HL-60/S4 treated with retinoic acid at 250 ng/mL for 4 days and 3 days (cell line): ENCODE results near the gene STXBP6.

ENCODE experiments used
- in situ Hi-C: fragments of 300-500 bp; cut with MboI; formaldehyde crosslinking; loops from 2 replicates; pipeline ENCODE4 v1.7.0; 2022; ENCODE audit warnings: low sequenced_read_pairs

STXBP6 gene

GRCh38 chr14:25019892-25020291 is 30.1 kb downstream of the STXBP6 start:
- in situ Hi-C loops: no loop called here

- in situ Hi-C loops: no loop called here
These were observed 32.4 kb downstream of the STXBP6 start for GRCh38 chr14:25017562-25017961.

DNA sequence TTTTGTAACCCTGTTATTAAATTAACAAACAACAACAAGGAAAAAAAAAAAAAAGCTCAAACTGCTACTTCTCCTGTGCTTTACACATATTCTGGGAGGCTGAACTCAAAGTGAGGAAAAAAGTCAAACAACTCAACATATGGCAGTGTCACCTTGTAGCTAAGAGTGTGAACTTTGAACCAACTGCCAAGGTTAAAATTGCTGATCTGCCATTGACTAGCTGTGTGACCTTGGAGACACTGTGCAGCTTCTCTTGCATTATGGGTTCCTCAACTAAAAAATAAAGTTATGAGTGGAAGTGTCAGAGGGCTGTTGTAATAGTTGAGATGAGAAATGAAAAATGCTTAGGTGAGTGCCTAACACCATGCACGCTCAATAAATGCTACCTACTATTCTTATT is 34.2 kb downstream of the STXBP6 start:
- in situ Hi-C loops: no loop called here

DNA sequence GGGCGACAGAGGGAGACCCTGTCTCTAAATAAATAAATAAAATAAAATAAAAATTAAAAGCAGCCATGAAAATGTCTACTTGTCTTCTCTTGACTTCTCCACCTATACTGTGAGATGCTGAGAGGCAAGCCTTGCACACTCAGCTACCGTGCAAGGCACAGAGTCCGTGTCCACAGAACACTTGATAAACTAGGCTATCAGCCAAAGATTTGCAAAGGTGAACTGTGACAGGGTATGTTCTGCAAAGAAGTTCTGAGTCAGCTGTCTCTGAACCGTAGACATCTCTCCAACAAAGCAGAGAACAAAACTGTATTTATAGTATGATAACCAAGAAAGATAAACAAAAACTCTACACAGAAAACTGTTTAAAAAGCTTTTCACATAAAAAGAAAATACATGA is 35.5 kb downstream of the STXBP6 start:
- in situ Hi-C loops: no loop called here

DNA sequence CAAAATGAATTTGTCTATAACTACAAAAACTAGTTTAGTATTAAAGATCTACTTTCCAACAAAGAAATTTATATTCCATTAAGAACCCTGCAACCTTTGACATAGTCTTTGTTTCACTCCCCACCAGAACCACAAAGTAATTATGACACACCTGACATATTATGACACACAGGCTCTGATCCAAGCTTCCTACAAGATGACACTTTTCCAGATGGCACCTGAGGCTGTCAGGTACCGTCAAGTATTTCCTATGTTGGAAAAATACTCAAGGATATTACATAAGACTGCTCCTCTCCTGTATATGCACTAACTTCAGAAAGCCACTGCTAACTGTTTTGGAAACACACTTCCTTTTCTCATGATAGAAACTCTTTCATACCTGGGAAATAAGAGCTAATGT is 38.9 kb downstream of the STXBP6 start:
- in situ Hi-C loops: no loop called here

- in situ Hi-C loops: no loop called here
These were observed 39.5 kb downstream of the STXBP6 start for GRCh38 chr14:25010471-25010870.

DNA sequence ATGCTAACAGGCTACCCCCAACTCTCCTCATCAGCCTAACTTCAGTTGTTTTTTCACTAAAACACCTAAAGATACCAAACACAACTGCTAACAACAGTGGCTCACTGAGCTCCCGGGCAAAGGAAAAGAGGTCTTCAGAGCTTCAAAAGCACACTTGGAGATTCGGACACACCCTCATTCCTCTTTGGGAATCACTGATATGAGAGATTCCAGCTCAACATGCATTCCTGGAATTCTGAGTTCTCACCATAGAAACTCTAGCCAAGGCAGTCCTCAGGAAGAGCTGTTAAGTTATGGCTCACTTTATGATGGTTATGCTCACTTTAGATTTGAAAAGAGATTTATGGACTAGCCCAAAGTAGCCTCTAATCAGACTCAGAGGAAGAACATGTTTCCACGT is 40.1 kb downstream of the STXBP6 start:
- in situ Hi-C loops: no loop called here

DNA sequence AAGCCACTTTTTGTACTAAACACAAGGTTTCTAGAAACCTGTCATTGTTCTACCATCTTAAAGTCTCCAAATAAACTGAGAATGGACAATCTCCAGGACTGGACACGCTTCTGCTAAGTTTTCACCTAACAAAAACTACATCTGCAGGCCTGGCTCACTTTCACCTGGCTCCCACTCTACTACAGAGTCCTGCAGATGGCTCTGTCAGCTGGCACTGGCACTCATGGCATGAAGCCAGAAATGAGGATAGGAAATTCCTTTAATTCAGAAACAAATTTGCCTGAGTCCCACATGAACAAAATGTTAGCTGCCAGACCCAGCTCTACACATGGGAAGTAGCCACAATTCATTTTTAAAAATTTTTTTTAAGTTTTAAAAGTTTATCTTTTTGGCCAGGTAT is 42.1 kb downstream of the STXBP6 start:
- in situ Hi-C loops: no loop called here

GRCh38 chr14:25006961-25007795 is 42.8 kb downstream of the STXBP6 start:
- in situ Hi-C loops: no loop called here

DNA sequence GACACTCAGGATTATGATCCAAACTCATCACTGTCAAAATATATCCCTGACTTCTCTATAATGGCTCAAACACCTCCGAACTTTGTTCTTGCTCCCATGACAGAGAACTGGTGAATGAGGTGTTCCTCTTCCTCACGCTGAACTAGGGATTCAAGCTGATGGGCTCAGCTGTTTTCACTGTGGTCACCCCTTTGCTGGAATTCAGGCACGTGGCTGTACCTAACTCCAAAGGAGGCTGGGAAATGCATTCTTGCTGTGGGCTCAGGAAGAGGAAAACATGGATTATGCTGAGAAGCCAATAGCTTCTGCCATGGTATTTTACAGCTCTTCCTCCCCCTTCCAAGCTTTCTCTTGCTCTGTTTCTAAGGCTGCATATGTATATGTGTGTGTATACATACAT is 43.9 kb downstream of the STXBP6 start:
- in situ Hi-C loops: no loop called here

DNA sequence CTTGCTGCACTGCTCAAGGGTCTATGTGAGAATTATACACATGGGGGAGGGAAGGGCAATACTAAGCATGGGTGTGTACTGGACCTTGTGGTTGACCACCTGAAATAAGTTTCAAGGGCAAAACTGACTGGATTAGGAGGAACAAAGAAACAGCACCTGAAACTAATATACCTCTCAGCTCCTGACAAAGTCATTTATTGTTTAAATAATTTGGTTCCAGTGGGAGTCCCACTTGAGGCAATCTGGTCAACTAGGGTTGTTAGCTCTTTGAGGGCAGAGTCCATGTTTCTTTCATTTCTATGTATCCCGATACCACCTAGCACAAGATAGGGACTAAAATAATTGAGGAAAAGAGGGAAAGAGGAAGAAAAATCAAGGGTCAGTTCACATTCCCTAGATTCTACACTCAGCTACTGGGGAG is 45.5 kb downstream of the STXBP6 start:
- in situ Hi-C loops: no loop called here

GRCh38 chr14:25003537-25003936 is 46.4 kb downstream of the STXBP6 start:
- in situ Hi-C loops: no loop called here

DNA sequence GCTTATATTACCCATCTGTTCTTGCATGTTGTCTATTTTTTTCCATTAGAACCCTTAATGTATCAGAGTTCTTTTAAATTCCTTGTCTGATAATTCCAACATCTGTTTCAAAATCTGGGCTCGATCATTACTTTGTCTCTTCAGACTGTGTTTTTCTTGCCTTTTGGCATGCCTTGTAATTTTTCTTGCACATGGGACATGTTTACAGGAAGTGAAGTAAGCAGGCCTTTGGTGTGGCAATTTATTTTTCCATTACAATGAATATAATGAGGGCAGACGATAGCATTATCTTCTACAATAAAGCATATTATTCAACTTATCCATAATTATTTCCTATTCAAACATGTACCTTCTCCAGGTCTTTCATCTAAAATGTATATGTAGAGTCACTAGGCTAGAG is 48.3 kb downstream of the STXBP6 start:
- in situ Hi-C loops: no loop called here

GRCh38 chr14:25001156-25001555 is 48.8 kb downstream of the STXBP6 start:
- in situ Hi-C loops: no loop called here

GRCh38 chr14:24999157-24999556 is 50.8 kb downstream of the STXBP6 start:
- in situ Hi-C loops: no loop called here

DNA sequence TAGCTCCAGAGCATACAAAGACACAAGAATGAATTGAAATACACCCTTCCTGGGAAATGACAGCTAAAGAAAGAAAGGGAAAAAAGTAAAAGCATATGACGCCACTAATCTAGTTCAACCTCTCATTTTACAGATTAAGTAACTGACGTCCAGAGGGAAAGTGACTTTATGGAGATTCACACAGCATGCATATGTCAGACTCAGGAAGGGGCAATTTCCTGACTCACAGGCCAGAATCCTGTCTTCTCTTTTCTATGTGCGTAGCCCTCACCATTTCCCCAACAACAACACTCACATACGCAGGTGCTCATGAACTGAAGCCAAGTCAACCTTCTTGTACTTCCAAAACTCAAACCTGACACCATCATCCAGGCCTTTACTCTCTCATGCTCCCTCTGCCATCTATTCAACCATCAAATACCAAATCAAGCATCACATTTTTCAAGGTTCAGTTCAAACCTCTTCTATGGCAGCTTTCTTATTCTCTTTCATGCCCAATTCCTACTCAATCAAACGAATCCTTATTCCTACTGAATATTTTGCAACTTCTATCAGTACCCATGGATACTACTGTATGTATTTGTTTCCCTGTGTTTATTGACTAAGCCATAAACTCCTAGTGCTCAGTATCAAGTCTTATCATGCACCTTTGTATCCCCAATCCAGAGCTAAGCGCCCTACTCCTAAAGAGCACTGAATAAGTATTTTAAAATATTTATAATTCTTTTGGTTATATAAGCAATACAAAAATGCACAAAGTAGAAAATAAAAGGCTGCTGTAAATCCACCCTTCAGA is 52.8 kb downstream of the STXBP6 start:
- in situ Hi-C loops: no loop called here

GRCh38 chr14:24995016-24995415 is 54.9 kb downstream of the STXBP6 start:
- in situ Hi-C loops: no loop called here

GRCh38 chr14:24993631-24994030 is 56.3 kb downstream of the STXBP6 start:
- in situ Hi-C loops: no loop called here

- in situ Hi-C loops: no loop called here
These were observed 57.2 kb downstream of the STXBP6 start for GRCh38 chr14:24992624-24993360.

- in situ Hi-C loops: no loop called here
These were observed 58.1 kb downstream of the STXBP6 start for GRCh38 chr14:24991821-24992220.

DNA sequence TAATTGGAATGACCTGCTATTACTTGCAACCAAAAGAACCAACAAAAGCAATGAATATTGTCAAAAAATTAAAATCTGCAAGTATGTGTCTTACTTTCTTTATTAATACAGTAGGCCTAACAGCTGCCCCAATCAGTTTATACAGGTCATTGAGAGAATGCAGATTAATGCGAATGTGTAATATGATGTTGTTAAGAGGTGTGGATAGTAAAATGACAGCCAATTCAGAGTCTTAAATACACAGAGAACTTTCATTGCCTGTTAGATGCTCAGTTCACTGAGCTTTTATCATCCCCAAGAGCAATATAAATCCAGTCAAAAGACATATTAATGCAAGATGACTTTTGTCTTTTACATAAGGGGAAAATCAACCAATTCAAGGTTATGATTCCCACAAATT is 58.7 kb downstream of the STXBP6 start:
- in situ Hi-C loops: no loop called here

- in situ Hi-C loops: no loop called here
These were observed 59.2 kb downstream of the STXBP6 start for GRCh38 chr14:24990773-24991172.
